GM12865 (cell line): ENCODE results near the gene CBX8.

Experiments used
- DNase-seq: peaks from one replicate; pipeline ENCODE4 v3.0.0; 2010; ENCODE audit warnings: low read depth
- H3K4me3 ChIP-seq: 2 replicates; pipeline ENCODE4 v1.5.1; 2011; ENCODE audit warnings: mild to moderate bottlenecking, low read depth, low read length, control low read depth
- CTCF ChIP-seq: IDR thresholded peaks from 2 replicates; pipeline ENCODE4 v1.5.1; 2011; ENCODE audit warnings: low read length, control low read depth, low read depth, inconsistent platforms; ENCODE audit not compliant: insufficient read depth; ENCODE audit errors: missing control alignments

Gene CBX8

GRCh38 chr17:79822583-79823124 lies 25.8 kb upstream of the CBX8 start:
- H3K4me3 ChIP-seq, result no peak overlapping the region
- TF ChIP-seq CTCF, result no peak

GRCh38 chr17:79821331-79822095 lies 24.6 kb upstream of the CBX8 start:
- no peak for DNase-seq
- H3K4me3 ChIP-seq, result no peak overlapping the region
- TF ChIP-seq CTCF, result no peak

More at GRCh38 chr17:79822583-79823124, 25.8 kb upstream of the CBX8 start:
- no peak for DNase-seq

- TF ChIP-seq CTCF, result no peak
- H3K4me3 ChIP-seq, result no peak overlapping the region
- no peak for DNase-seq
These were observed 24.1 kb upstream of the CBX8 start for GRCh38 chr17:79820959-79821330.

GRCh38 chr17:79819534-79820276 lies 22.8 kb upstream of the CBX8 start:
- H3K4me3 ChIP-seq, result no peak overlapping the region
- no peak for DNase-seq
- TF ChIP-seq CTCF, result no peak

GRCh38 chr17:79819085-79819484 lies 22.2 kb upstream of the CBX8 start:
- no peak overlapping the region for H3K4me3 ChIP-seq
- TF ChIP-seq CTCF, result no peak
- no peak for DNase-seq

GRCh38 chr17:79818026-79818758 lies 21.3 kb upstream of the CBX8 start:
- H3K4me3 ChIP-seq, result no peak overlapping the region
- TF ChIP-seq CTCF, result no peak
- DNase-seq, result no peak
